B cell (primary cell): ENCODE results near the gene PODN.

Experiments used
- EZH2 ChIP-seq: IDR thresholded peaks from 2 replicates; pipeline ENCODE4 v1.6.1; 2012; ENCODE audit warnings: borderline replicate concordance, low read depth, mild to moderate bottlenecking, moderate library complexity, low read length; ENCODE audit not compliant: insufficient read depth, poor library complexity, severe bottlenecking
- TF ChIP-seq, protein P1 (sequence below): fragments of 200-600 bp; IDR thresholded peaks from one replicate; pipeline ENCODE4 v1.8.0; 2022; ENCODE audit warnings: antibody characterized with exemption, mild to moderate bottlenecking

DNA sequence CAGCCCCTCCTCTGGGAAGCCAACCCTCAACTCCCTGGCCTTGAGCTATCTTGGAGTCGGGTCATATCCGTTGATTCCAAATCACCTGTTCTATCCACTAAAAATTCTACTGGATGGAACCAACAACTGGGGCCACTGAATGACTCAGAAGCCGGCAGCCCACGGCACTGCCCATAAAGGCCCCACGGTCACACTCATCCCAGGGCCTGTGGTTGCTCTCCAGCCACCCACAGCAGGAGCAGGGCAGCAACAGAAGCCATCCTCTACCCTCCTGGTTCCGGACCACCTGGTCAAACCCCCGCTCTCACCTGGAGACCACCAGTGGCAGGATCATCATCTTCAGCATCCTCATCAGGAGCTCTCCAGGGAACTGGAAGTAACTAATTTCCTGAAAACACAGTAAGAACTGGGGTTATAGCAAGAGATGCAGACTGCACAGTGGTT is 72.1 kb downstream of the PODN start:
- TF ChIP-seq, protein P1, sequence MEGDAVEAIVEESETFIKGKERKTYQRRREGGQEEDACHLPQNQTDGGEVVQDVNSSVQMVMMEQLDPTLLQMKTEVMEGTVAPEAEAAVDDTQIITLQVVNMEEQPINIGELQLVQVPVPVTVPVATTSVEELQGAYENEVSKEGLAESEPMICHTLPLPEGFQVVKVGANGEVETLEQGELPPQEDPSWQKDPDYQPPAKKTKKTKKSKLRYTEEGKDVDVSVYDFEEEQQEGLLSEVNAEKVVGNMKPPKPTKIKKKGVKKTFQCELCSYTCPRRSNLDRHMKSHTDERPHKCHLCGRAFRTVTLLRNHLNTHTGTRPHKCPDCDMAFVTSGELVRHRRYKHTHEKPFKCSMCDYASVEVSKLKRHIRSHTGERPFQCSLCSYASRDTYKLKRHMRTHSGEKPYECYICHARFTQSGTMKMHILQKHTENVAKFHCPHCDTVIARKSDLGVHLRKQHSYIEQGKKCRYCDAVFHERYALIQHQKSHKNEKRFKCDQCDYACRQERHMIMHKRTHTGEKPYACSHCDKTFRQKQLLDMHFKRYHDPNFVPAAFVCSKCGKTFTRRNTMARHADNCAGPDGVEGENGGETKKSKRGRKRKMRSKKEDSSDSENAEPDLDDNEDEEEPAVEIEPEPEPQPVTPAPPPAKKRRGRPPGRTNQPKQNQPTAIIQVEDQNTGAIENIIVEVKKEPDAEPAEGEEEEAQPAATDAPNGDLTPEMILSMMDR, result no peak
- no peak for TF ChIP-seq EZH2
